Tibial nerve (tissue), 3 donors: ENCODE results near the gene OR56B4.

Experiments used
- POLR2A ChIP-seq, 2 donors: fragments of 450-650 bp; IDR thresholded peaks; one replicate each; pipeline ENCODE4 v1.6.1; 2017; ENCODE audit warnings: antibody characterized with exemption in 2 of 2, mild to moderate bottlenecking in 2 of 2, moderate library complexity in 2 of 2
- TF ChIP-seq, protein P1 (sequence below), 5 experiments: fragments of 200-600 bp in 3 of 5; fragments of 450-650 bp in 2 of 5; sonication (generic) in 3 of 5; IDR thresholded peaks; one replicate each; pipeline ENCODE4 v1.5.1; 2016 to 2019; ENCODE audit warnings: antibody characterized with exemption in 5 of 5, mild to moderate bottlenecking in 3 of 5, moderate library complexity in 2 of 5

DNA sequence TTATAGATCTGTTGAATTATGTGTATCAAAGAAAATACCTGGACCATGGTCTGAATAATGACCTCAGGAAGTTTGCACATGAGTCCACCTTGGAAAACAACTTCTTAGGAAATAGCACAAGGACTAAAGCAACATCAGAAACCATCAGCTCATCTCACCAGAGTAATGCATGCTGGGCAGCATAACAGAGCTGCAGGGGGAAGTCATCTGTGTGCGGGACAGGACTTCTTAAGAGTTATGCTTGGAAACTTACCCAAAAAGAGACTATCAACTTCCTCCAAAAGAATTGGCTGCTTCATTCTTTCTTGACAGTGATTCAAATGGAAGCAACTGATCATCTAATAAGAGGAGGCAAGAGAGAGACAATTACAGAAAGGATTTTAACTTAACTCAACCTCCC is 2.5 kb downstream of the OR56B4 start:
- TF ChIP-seq, protein P1, sequence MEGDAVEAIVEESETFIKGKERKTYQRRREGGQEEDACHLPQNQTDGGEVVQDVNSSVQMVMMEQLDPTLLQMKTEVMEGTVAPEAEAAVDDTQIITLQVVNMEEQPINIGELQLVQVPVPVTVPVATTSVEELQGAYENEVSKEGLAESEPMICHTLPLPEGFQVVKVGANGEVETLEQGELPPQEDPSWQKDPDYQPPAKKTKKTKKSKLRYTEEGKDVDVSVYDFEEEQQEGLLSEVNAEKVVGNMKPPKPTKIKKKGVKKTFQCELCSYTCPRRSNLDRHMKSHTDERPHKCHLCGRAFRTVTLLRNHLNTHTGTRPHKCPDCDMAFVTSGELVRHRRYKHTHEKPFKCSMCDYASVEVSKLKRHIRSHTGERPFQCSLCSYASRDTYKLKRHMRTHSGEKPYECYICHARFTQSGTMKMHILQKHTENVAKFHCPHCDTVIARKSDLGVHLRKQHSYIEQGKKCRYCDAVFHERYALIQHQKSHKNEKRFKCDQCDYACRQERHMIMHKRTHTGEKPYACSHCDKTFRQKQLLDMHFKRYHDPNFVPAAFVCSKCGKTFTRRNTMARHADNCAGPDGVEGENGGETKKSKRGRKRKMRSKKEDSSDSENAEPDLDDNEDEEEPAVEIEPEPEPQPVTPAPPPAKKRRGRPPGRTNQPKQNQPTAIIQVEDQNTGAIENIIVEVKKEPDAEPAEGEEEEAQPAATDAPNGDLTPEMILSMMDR (IDR thresholded peaks at IDR 0.05): no peak
- TF ChIP-seq POLR2A (IDR thresholded peaks at IDR 0.05): no peak
